Testis (tissue), 3 donors: ENCODE data around the gene CDH23. TPM values are rescaled to one million over a fixed set of nuclear protein-coding genes. Genes with fewer than 3 reads are reported as not detected.
A peak's percentile ranks its signal among the peaks of the same experiment; 100 is the strongest.

ENCODE experiments used
- DNase-seq: peaks from one replicate; pipeline ENCODE4 v3.0.0-alpha.2; 2019
- H3K27ac ChIP-seq, 2 donors: fragments of 200-600 bp; sonication (generic); one replicate each; pipeline ENCODE4 v1.5.1; 2019
- H3K27me3 ChIP-seq: fragments of 200-600 bp; sonication (generic); one replicate; pipeline ENCODE4 v1.5.1; 2019
- H3K36me3 ChIP-seq: fragments of 200-600 bp; sonication (generic); one replicate; pipeline ENCODE4 v1.5.1; 2017; ENCODE audit warnings: low read depth; ENCODE audit errors: missing control alignments
- H3K4me1 ChIP-seq: fragments of 200-600 bp; sonication (generic); one replicate; pipeline ENCODE4 v1.5.1; 2019
- H3K4me3 ChIP-seq, 2 donors: fragments of 200-600 bp; sonication (generic); one replicate each; pipeline ENCODE4 v1.5.1; 2017 to 2019
- H3K9me3 ChIP-seq: fragments of 200-600 bp; sonication (generic); one replicate; pipeline ENCODE4 v1.5.1; 2017
- POLR2A ChIP-seq: fragments of 450-650 bp; IDR thresholded peaks from one replicate; pipeline ENCODE4 v1.6.1; 2017; ENCODE audit warnings: antibody characterized with exemption, mild to moderate bottlenecking, moderate library complexity
- WGBS, 2 donors: methylation state at CpG; one replicate each; pipeline ENCODE4 v1.1.5; 2018; 5-methylcytosine and 5-hydroxymethylcytosine counted together
- intact Hi-C: fragments of 100-400 bp; cut with DNase I; formaldehyde crosslinking; loops from one replicate; pipeline ENCODE4 v1.15.1; 2023; ENCODE audit warnings: low total_unique reads
- polyA plus RNA-seq: library from polyadenylated mRNA; stranded (reverse); fragments of 350-450 nt; fragmentation: Illumina TruSeq; extraction: RNeasy Lipid Tissue Mini Kit (QIAGEN cat#74804); gene quantifications from one replicate; pipeline ENCODE4 v1.2.3, GENCODE V29; 2014; ENCODE audit warnings: low read depth, low replicate concordance; ENCODE audit not compliant: insufficient read depth
- total RNA-seq, 2 donors: library from RNA; depleted of rRNA; stranded (reverse); fragments of >200 nt; gene quantifications; one replicate each; pipeline ENCODE4 v1.2.3, GENCODE V29; 2016
- TF ChIP-seq, protein P1 (sequence below), 3 experiments: fragments of 450-650 bp in 2 of 3; fragments of 200-600 bp in 1 of 3; sonication (generic) in 1 of 3; IDR thresholded peaks; one replicate each; pipeline ENCODE4 v1.5.1; 2016 to 2019; ENCODE audit warnings: antibody characterized with exemption in 3 of 3, mild to moderate bottlenecking in 2 of 3, moderate library complexity in 1 of 3

The CDH23 gene
- total and polyA plus RNA-seq, 3 donors from 2014 or later: 29.8 to 125 (median 81.7) TPM

DNA sequence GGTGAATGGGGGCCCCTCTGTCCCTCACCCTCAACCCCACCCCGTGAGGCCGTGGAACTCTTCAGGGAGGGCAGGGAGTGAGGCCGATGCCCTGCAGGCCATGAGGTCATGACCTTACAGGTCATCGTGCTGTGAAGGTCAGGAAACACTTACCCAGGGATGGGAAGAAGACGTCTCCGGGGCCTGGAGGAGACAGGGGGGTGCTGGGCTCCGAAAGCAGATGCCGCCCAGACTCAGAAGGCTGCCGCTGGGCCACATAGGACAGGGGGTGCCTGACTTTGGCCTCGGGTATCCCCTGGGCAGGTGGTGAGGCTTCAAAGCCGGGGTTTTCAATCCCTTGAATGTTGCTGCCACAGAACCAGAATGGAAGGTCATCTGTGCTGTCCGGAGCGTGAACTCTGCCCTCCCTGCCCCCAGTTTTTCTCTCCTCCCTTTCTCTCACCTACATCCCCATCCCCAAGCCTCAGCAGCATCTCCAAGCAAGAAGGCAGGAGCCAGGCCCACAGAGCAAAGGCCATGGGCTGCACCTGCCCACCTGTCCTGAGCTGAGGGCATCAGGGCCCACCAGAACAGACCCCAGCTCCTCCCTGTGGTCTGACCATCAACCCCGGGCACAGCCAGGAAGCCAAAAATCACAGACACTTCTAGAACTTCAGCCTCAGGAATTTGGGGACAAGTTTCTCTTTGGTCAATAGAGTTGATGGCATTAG is 354.9 kb downstream of the CDH23 start:
- Histone ChIP-seq H3K4me1 (peaks cover 25% of the 10 kb centered on the region), H3K9me3 (no peaks in the 10 kb centered on the region), H3K27me3 (no peaks in the 10 kb centered on the region), H3K36me3 (no peaks in the 10 kb centered on the region), H3K27ac (no peak overlapping the region), H3K4me3 (no peak overlapping the region)
- TF ChIP-seq, protein P1, sequence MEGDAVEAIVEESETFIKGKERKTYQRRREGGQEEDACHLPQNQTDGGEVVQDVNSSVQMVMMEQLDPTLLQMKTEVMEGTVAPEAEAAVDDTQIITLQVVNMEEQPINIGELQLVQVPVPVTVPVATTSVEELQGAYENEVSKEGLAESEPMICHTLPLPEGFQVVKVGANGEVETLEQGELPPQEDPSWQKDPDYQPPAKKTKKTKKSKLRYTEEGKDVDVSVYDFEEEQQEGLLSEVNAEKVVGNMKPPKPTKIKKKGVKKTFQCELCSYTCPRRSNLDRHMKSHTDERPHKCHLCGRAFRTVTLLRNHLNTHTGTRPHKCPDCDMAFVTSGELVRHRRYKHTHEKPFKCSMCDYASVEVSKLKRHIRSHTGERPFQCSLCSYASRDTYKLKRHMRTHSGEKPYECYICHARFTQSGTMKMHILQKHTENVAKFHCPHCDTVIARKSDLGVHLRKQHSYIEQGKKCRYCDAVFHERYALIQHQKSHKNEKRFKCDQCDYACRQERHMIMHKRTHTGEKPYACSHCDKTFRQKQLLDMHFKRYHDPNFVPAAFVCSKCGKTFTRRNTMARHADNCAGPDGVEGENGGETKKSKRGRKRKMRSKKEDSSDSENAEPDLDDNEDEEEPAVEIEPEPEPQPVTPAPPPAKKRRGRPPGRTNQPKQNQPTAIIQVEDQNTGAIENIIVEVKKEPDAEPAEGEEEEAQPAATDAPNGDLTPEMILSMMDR (IDR thresholded peaks at IDR 0.05): no peak
- TF ChIP-seq POLR2A: no peak
- intact Hi-C loops: no loop called here
- 86 to 96% methylated on average over 3 to 14 of the region's 14 CpGs for WGBS, 2 donors
- DNase-seq: no peak

DNA sequence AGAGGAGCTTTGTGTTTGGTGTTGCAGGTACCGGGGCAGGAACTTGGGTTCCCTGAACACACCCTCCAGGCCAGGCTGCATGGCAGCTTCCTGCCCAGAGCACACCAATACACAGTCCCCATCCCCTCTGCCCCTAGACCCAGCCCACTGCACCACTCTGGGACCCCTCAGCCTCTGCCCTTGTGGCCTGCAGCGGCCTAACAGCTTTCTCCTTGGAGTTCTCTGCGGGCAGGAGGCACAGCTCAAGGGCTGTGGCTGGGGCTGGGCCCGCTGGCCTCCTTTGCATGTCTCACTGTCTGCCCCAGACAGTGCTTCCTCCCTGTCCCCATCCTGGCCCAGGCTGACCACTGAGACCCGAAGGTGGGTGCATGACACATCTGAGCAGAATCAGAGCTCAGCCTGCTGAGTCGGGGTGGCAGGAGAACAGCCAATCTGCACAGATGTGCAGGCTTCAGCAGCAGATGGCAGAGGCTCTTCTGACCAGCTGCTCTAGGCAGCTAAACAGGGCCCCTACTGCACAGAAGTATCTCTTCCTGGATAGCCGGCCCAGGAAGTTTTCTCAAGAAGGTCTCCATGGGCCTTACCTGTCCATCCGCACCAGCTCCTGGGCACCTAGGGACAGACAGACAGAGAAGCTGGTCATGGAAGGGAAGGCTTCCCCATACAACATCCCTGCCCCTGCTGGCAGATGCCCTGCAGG is 355.8 kb downstream of the CDH23 start:
- DNase-seq: no peak
- Histone ChIP-seq H3K36me3 (no peaks in the 10 kb centered on the region), H3K4me1 (peaks cover 18% of the 10 kb centered on the region), H3K27me3 (no peaks in the 10 kb centered on the region), H3K9me3 (no peaks in the 10 kb centered on the region), H3K4me3 (no peak overlapping the region), H3K27ac (no peak overlapping the region)
- TF ChIP-seq, protein P1 (IDR thresholded peaks at IDR 0.05): no peak
- no peak for TF ChIP-seq POLR2A
- 73 to 83% methylated on average over 5 to 8 of the region's 8 CpGs for WGBS, 2 donors
- intact Hi-C loops: no loop called here

GRCh38 chr10:71753091-71753959 is 356.6 kb downstream of the CDH23 start:
- H3K4me3 ChIP-seq: no peak overlapping the region
- no peaks in the 10 kb centered on the region for H3K36me3 ChIP-seq
- no peak overlapping the region for H3K27ac ChIP-seq
- intact Hi-C loops: no loop called here
- H3K9me3 ChIP-seq: no peaks in the 10 kb centered on the region
- TF ChIP-seq POLR2A: no peak
- TF ChIP-seq, protein P1 (IDR thresholded peaks at IDR 0.05): no peak
- no peaks in the 10 kb centered on the region for H3K27me3 ChIP-seq
- DNase-seq: peak; percentile 62
- H3K4me1 ChIP-seq: peaks cover 13% of the 10 kb centered on the region
- WGBS, 2 donors: 81 to 87% methylated on average over 15 of the region's 15 CpGs

- no peak for DNase-seq
- TF ChIP-seq, protein P1 (IDR thresholded peaks at IDR 0.05): no peak
- no peak for TF ChIP-seq POLR2A
- Histone ChIP-seq H3K36me3 (no peaks in the 10 kb centered on the region), H3K27ac (no peak overlapping the region), H3K4me3 (no peak overlapping the region), H3K4me1 (peaks cover 6% of the 10 kb centered on the region), H3K27me3 (no peaks in the 10 kb centered on the region), H3K9me3 (no peaks in the 10 kb centered on the region)
- WGBS, 2 donors: 69 to 72% methylated on average over 8 of the region's 8 CpGs
- intact Hi-C loops: no loop called here
Measured at GRCh38 chr10:71753960-71754505, 357.3 kb downstream of the CDH23 start.
